ENCODE measurements around the gene ZFAND3. TPM values are rescaled to one million over a fixed set of nuclear protein-coding genes. Genes with fewer than 3 reads are reported as not detected.

The ZFAND3 gene
- total and polyA plus RNA-seq, 8 donors: 19.8 to 164 (median 37.3) TPM

GRCh38 chr6:38105066-38105465 is 285.5 kb downstream of the ZFAND3 start:
- Histone ChIP-seq H3K27ac (no peak overlapping the region), H3K9me3 (no peaks in the 10 kb centered on the region), H3K36me3 (peaks cover 0 to 11% (median 5%) of the 10 kb centered on the region in 4 donors), H3K27me3 (no peaks in the 10 kb centered on the region), H3K4me3 (no peak overlapping the region), H3K4me1 (peaks cover 0 to 21% (median 8%) of the 10 kb centered on the region in 4 donors)
- TF ChIP-seq CTCF (IDR thresholded peaks at IDR 0.05) (no peak), EP300 (IDR thresholded peaks at IDR 0.05) (no peak), POLR2A (IDR thresholded peaks at IDR 0.05) (no peak), POLR2AphosphoS5 (IDR thresholded peaks at IDR 0.05) (no peak)
- intact Hi-C loops (cut with DNase I; ENCODE audit: low total_unique reads): no loop called here
- no peak for DNase-seq
- WGBS, 5 donors: 96 to 100% (median 98%) methylated on average over 3 of the region's 3 CpGs

- intact Hi-C loops (cut with DNase I; ENCODE audit: low total_unique reads): no loop called here
- Histone ChIP-seq H3K4me3 (no peak overlapping the region), H3K9me3 (no peaks in the 10 kb centered on the region), H3K27ac (no peak overlapping the region), H3K36me3 (peaks cover 0 to 6% (median 5%) of the 10 kb centered on the region in 4 donors), H3K4me1 (peaks cover 0 to 32% (median 15%) of the 10 kb centered on the region in 4 donors), H3K27me3 (no peaks in the 10 kb centered on the region)
- WGBS, 5 donors: 38 to 86% (median 61%) methylated on average over 1 of the region's 1 CpG
- DNase-seq: no peak
- TF ChIP-seq POLR2AphosphoS5 (IDR thresholded peaks at IDR 0.05) (peak in 2 of 3 donors; percentile 27 to 32), CTCF (IDR thresholded peaks at IDR 0.05) (no peak)
Measured at GRCh38 chr6:38107073-38107472, 287.5 kb downstream of the ZFAND3 start.

GRCh38 chr6:38110481-38110971 is 291.0 kb downstream of the ZFAND3 start:
- Histone ChIP-seq H3K9me3 (no peaks in the 10 kb centered on the region), H3K4me1 (peaks cover 0 to 38% (median 12%) of the 10 kb centered on the region in 4 donors), H3K4me3 (no peak overlapping the region), H3K27me3 (no peaks in the 10 kb centered on the region), H3K36me3 (peaks cover 0 to 6% (median 5%) of the 10 kb centered on the region in 4 donors), H3K27ac (no peak overlapping the region)
- 60 to 79% (median 65%) methylated on average over 8 of the region's 8 CpGs for WGBS, 5 donors
- TF ChIP-seq POLR2A (IDR thresholded peaks at IDR 0.05) (no peak), EP300 (IDR thresholded peaks at IDR 0.05) (no peak), CTCF (IDR thresholded peaks at IDR 0.05) (no peak), POLR2AphosphoS5 (IDR thresholded peaks at IDR 0.05) (no peak)
- DNase-seq: peak in 1 of 2 donors; percentile 36
- intact Hi-C loops (cut with DNase I; ENCODE audit: low total_unique reads): no loop called here

GRCh38 chr6:38112181-38112580 is 292.7 kb downstream of the ZFAND3 start:
- 89 to 94% (median 92%) methylated on average over 5 of the region's 5 CpGs for WGBS, 5 donors
- Histone ChIP-seq H3K27me3 (no peaks in the 10 kb centered on the region), H3K27ac (no peak overlapping the region), H3K4me1 (peaks cover 0 to 31% (median 9%) of the 10 kb centered on the region in 4 donors), H3K9me3 (no peaks in the 10 kb centered on the region), H3K4me3 (no peak overlapping the region), H3K36me3 (peaks cover 0 to 16% (median 13%) of the 10 kb centered on the region in 4 donors)
- intact Hi-C loops (cut with DNase I; ENCODE audit: low total_unique reads): no loop called here
- no peak for TF ChIP-seq EP300 (IDR thresholded peaks at IDR 0.05)
- no peak for TF ChIP-seq POLR2A (IDR thresholded peaks at IDR 0.05)
- no peak for TF ChIP-seq POLR2AphosphoS5 (IDR thresholded peaks at IDR 0.05)
- TF ChIP-seq CTCF (IDR thresholded peaks at IDR 0.05): no peak
- DNase-seq: no peak

Measured in stomach (tissue), 9 donors.